ENCODE results near the gene KAT7.
"Not testable (repeated sequence)": the region's sequence is repeated elsewhere in the genome, so short reads cannot be mapped to it uniquely, and the experiment has no call there.

Gene KAT7

DNA sequence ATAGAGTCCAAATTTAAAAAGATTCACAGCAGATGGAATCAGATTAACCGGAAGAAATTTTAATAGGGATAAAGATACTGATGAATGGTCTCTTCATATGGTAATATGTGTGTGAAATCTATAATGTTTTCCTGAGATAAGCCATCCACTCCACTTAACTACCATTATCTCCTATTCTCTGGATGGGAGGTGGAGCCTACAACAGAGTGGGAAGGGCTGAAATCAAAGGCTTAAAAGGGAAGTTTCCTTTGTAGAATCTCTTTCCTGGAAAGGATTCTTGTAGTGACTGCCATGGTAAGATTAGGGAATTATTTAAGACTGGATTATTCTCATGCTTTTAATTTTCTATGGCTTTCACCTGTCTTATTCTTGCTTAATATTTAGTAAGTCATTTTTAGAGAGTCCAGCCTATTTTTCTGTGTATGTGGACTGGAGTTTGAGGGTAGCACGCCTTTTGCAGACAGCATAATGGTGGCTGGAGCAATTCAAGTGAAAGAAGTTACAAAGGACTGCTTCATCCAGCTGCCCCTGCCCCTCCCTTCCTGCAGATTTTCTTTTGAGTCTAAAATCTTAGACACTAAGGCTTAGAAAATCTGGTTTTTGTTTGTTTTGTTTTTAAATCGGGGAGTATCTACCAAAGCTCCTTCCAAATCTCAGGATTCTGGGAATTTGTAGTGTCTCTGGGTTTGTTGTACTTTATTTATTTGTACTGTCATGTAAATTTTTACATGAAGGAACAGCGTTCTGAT is 26.5 kb downstream of the KAT7 start:
- DNase-seq = no peak

DNA sequence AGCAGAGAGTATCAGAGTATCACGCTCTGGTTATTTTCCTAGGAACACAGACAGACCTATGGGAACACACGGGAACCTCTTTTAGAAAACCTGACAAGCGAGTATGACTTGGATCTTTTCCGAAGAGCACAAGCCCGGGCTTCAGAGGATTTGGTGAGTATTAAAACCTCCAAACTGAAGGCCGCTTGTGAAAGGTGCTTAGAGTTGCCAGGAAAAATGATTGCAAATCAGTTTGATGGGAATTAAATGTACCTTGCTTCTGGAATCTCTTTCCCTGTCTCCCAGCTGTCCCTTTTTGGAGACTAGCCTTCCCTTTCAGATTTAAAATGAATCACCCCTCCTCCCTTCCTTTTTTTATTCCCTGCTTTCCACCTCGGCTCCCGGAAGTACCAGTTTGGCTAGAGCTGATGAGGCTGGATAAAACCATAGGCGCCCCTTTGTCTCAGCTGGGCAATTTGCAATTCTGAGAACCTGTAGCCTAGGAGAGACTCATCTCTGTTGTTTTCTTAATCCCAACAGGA is 27.3 kb downstream of the KAT7 start:
- DNase-seq = no peak

DNA sequence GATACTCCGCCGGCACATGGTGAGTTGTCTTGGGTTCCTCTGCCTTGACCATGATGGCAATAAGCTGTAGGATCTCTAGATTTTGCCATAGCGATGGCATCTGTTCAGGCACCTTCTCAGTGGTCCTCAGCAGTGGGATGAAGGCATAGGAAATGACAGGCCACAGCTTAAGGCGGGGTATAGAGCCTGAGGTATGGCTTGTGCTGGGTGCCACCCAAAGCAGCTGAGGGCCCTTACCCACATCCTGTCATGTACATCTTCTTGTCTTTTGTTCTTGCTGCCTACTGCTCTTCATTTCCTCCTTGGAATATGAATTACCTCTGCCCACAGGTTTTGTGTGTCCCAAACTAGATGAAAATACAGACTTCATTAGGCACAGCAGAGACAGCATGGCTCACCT is 29.5 kb downstream of the KAT7 start:
- DNase-seq = no peak

GRCh38 chr17:49819138-49819537 is 30.7 kb downstream of the KAT7 start:
- DNase-seq = no peak

DNA sequence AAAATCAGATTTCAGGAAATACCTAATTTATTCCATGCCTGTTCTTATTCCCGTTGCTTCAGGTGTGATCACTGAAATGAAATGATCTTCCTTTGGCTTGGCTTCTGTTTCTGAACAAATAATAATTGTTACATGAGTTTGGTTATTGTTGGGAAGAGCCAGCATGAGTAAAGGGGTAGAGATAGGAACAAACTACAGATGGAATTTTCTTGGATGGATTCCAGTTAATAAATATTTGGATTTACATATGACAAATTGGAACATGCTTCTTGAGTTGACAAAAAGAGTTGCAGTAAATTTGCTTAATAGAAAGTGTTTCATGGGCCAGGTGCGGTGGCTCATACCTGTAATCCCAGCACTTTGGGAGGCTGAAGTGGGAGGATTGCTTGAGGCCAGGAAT is 31.2 kb downstream of the KAT7 start:
- no peak for DNase-seq

DNA sequence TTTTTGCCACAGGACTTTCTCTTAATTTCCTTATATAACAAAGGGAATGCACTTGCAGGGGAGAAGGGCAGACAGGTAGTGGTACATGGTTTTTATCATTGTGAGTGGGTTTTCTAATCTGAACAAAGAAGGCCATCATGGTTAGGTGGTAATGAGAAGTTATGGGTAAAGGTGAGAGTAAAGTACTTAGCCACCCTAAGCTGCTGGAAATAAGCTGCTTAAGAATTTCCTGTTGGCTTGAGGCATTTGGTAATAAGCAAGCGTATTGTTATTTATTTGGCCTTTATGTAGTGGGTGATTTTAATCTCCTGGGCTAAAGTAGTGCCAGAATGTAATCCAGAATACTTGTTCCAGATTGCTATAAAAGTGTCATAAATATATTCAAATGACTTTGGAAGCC is 32.3 kb downstream of the KAT7 start:
- no peak for DNase-seq

- DNase-seq = no peak
Observed at GRCh38 chr17:49821466-49821865, 33.0 kb downstream of the KAT7 start.

DNA sequence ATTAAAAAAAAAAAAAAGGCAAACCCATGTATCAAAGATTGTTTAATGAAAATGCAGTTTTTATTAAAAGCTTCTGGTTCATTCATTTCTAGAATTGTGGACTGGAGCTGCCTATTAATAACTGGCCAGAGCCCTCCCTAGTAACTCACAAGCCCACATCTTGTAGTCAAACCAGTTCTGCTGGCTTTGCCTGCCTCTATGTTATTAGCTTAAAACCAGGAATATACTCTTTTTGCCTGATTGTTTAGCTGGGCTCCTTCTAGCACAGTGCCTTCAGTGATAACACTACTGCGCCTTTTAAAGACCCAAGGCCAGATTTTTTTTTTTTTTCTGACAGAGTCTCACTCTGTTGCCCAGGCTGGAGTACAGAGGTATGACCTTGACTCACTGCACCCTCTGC is 33.4 kb downstream of the KAT7 start:
- DNase-seq = no peak

GRCh38 chr17:49822829-49823228 is 34.3 kb downstream of the KAT7 start:
- no peak for DNase-seq

GRCh38 chr17:49823614-49824013 is 35.1 kb downstream of the KAT7 start:
- no peak for DNase-seq

- no peak for DNase-seq
Observed at GRCh38 chr17:49825645-49826044, 37.2 kb downstream of the KAT7 start.

GRCh38 chr17:49828325-49828724 is 39.8 kb downstream of the KAT7 start:
- DNase-seq = not testable (repeated sequence)

DNA sequence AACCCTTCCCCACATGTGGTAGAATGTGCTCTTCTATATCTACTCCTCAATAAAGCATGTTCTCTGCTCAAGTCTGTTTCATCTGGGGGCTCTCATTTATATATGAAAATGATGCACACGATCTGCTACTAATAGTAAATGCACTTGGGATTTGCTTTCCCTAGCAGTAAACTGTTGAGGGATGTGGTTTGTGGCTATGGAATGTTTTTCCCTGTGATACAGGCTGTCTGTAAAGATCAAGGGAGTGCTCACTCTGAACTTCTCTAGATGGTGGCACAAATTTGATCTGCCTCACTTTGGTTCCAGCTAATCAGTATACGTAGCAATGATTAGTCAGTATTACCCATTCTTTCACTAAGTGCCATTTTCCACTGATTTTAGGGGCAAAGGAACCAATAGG is 40.5 kb downstream of the KAT7 start:
- no peak for DNase-seq

DNA sequence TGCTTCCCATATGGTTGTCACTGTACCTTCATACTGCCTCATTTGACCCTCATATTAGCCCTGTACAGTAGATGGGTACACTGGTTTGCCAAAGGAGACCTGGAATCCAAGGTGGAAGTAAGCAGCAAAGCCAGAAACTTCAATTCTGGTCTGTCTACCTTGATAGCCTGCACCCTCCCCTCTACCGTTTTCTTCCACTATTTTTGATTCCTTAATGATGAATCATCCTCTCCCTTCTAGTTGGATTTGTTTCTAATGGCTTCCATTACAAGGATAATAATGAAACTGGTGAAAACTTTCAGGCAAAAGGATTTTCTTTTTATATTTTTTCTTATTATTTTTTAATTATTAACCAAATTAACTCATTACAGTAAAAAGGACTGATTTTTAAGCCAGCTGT is 42.1 kb downstream of the KAT7 start:
- no peak for DNase-seq

DNA sequence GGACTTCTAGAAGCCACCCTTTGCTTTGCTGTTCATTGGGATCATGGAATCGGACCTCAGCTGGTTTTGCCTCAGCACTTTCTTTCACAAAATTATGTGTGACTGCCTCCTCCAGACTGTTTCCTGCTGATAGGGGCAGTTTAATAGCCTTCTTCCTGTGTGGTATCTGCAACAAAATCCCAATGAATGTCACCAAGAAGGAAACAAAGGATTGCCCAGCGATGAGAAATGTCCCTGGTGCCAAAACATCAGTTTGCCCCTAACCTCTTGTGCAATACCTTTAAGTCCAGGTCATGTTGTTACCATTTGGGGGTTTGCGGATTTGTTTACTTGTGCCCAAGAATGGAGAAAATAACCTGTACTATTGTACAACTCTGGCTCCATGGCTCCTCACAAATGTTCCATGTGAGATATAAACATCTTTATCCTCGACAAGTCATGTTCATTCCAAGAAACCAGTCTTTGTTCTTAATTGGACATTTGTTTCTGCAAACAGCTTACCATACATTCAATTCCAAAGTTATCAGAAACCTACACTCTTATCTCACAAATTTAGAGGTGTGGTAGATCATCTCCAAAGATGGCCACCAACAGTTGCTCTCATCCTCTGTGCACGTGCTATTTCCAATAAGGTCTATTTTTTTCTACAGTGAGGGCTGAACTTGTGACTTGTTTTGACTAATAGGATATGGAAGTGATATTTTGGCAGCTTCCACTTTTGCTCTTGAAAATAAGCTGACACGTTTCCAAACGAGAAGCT is 44.5 kb downstream of the KAT7 start:
- no peak for DNase-seq

- no peak for DNase-seq
Observed at GRCh38 chr17:49834118-49834743, 45.8 kb downstream of the KAT7 start.

- DNase-seq = no peak
Observed at GRCh38 chr17:49835472-49835871, 47.0 kb downstream of the KAT7 start.

DNA sequence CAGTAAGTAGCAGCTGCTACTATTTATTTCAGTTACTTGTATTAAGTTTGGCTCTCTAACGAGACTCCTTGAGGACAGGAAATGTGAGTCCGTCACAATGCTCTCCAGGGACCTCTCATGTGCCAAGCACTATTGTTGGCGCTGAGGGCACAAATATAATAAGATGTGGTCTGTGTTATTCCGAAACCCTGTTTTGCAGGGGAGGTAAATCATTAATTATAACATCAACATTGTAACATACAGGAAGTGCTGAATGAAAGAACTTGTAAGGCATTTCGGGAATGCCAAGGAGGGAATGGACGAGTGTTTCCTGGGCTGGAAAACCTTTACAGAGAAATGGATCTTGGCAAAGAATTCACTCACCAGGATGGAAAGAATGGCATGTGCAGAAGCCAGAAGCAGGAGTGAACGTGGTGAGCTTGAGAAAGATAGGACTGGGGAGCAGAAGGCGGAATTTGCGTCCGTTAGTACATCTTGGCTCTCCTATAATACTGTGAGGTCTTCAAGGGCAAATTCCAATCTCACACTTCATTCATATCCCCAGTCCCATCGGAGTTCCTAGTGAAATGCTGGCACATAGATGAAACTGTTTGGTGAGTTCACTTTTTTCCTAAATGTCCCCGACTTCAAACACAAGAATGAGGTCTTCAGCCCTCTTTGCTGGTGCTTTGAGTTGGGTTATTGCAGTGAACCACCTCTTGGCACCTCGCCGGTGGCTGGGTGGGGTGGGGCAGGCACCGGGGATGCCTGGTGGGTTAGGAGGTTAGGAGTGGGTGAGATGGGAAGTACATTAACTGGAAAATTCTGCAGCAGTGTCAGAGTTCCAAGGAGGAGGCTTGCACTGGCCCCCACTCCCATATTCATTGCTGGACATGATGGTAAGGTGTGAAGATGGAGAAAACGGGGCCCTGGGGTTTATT is 47.9 kb downstream of the KAT7 start:
- no peak for DNase-seq

GRCh38 chr17:49839455-49839854 is 51.0 kb downstream of the KAT7 start:
- DNase-seq = no peak

DNA sequence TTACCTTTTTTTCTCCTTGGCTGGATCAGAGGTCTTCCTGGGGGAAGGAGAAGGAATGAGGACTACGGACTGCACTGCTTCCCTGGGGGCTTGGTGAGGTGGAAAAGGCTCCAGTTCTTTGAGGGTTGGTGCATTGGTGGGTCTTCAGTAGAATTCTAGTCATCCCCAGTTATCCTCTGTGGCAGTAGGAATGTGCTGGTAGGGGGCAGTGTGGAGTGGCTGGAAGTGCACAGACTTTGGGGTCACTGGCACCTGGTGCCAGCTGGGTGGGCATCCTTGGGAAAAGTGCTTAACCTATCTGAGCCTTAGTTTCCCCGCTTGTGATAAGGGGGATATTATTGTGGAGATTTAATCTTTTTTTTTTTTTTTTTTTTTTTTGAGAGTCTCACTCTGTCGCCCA is 53.1 kb downstream of the KAT7 start:
- DNase-seq = no peak

- no peak for DNase-seq
Observed at GRCh38 chr17:49842371-49842770, 53.9 kb downstream of the KAT7 start.

DNA sequence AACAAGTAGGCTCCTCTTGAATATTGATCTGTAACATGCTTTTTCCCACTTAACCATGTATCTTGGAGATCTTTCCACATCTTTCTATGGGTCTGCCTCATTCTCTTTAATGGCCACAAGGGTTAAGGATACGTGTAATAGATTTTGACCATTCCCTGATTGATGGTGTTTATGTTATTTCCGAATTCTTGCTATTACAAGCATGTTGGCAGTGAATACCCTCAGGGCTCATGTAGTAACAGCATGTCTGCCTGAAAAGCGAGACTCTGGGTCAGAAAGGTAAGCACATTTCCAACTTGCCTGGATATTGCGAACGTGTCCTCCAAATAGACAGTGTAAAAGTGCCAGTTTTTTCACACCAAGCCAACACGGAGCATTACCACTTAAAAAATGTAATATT is 54.4 kb downstream of the KAT7 start:
- DNase-seq = no peak

Data from NCI-H1105 (cell line).